ENCODE data around the gene TLX1. TPM values are rescaled to one million over a fixed set of nuclear protein-coding genes. Genes with fewer than 3 reads are reported as not detected.

TLX1 gene
- total RNA-seq, 4 donors from 2014 or later = not detected

DNA sequence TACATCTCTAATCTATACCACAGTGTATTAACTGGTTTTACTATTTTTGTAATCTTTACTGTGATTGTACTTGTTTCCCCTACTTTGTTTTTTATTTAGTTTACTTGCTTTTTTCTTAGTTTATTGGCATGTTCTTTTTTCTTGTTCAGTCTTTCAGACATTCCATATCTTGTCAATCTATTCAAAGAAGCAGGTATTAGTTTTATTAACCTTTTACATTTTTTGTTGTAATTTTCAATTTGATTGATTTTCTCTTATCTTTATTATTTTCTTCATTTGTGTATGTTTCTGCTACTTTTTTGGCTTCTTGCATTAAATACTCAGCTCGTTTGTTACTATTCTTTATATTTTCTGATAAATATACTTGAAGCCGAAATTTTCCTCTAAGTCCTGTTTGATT is 41.6 kb downstream of the TLX1 start:
- Histone ChIP-seq H3K36me3 (no peaks in the 10 kb centered on the region), H3K27me3 (peaks cover 0 to 74% (median 4%) of the 10 kb centered on the region in 4 donors), H3K4me1 (no peaks in the 10 kb centered on the region), H3K27ac (no peak overlapping the region), H3K4me3 (no peak overlapping the region), H3K9me3 (peaks cover 0 to 29% (median 11%) of the 10 kb centered on the region in 3 donors)
- 38 to 60% methylated on average over 2 of the region's 2 CpGs for WGBS, 2 donors
- intact Hi-C loops (cut with DNase I) = no loop called here
- TF ChIP-seq CTCF (IDR thresholded peaks at IDR 0.05) (no peak), POLR2A (IDR thresholded peaks at IDR 0.05) (no peak)
- DNase-seq = no peak

DNA sequence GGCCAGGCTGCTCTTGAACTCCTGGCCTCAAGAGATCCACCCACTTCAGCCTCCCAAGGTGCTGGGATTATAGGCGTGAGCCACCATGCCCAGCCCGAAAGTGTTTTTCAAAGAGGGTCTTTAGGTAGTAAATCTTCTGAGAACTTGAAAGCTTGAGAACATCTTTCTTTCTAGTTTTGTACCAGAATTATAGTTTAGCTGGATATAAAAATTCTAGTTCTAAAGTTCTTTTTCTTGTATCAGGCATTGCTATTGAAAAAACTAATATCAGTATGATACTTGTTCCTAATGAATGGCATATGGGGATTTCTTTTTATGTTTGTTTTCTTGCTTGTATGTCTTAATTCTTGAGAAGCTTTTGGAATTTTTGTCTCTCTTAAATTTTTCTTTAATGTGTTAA is 43.2 kb downstream of the TLX1 start:
- WGBS, 2 donors = 76 to 100% methylated on average over 2 of the region's 2 CpGs
- DNase-seq = no peak
- TF ChIP-seq CTCF (IDR thresholded peaks at IDR 0.05) = no peak
- no peak for TF ChIP-seq POLR2A (IDR thresholded peaks at IDR 0.05)
- H3K27ac ChIP-seq = no peak overlapping the region
- intact Hi-C loops (cut with DNase I) = no loop called here
- peaks cover 0 to 29% (median 11%) of the 10 kb centered on the region in 3 donors for H3K9me3 ChIP-seq
- no peaks in the 10 kb centered on the region for H3K36me3 ChIP-seq
- peaks cover 0 to 74% (median 5%) of the 10 kb centered on the region in 4 donors for H3K27me3 ChIP-seq
- H3K4me1 ChIP-seq = no peaks in the 10 kb centered on the region
- H3K4me3 ChIP-seq = no peak overlapping the region

GRCh38 chr10:101176577-101176976 is 45.5 kb downstream of the TLX1 start:
- Histone ChIP-seq H3K27ac (no peak overlapping the region), H3K4me3 (no peak overlapping the region), H3K9me3 (peaks cover 0 to 29% (median 11%) of the 10 kb centered on the region in 3 donors), H3K36me3 (no peaks in the 10 kb centered on the region), H3K4me1 (no peaks in the 10 kb centered on the region), H3K27me3 (peaks cover 0 to 74% (median 1%) of the 10 kb centered on the region in 4 donors)
- TF ChIP-seq POLR2A (IDR thresholded peaks at IDR 0.05) (no peak), CTCF (IDR thresholded peaks at IDR 0.05) (no peak)
- 67 to 71% methylated on average over 4 of the region's 4 CpGs for WGBS, 2 donors
- intact Hi-C loops (cut with DNase I) = no loop called here
- DNase-seq = no peak

DNA sequence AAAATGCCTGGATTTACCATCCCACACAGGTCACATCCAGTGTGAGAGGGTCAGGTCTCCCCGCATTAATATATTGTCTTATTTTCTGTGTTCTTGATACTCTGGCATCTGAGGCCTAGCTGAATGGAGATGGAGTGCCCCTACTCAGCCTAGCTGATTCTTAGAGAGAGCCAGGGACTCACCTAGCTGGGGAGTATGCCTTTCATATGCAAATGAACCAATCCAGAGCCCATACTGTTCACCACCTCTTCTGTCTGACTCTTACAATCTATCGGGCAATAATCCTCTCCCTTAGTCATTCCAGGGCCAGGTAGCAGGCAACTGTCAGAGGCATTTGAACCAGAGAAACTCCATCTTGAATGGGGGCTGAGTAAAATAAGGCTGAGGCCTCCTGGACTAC is 51.8 kb downstream of the TLX1 start:
- 66 to 90% methylated on average over 1 to 2 of the region's 2 CpGs for WGBS, 2 donors
- H3K27me3 ChIP-seq = peaks cover 0 to 59% (median under 1%) of the 10 kb centered on the region in 4 donors
- intact Hi-C loops (cut with DNase I) = no loop called here
- H3K4me1 ChIP-seq = no peaks in the 10 kb centered on the region
- H3K4me3 ChIP-seq = no peak overlapping the region
- TF ChIP-seq POLR2A (IDR thresholded peaks at IDR 0.05) (no peak), CTCF (IDR thresholded peaks at IDR 0.05) (no peak)
- H3K27ac ChIP-seq = no peak overlapping the region
- no peak for DNase-seq
- no peaks in the 10 kb centered on the region for H3K9me3 ChIP-seq
- H3K36me3 ChIP-seq = no peaks in the 10 kb centered on the region

GRCh38 chr10:101183458-101184183 is 52.5 kb downstream of the TLX1 start:
- Histone ChIP-seq H3K36me3 (no peaks in the 10 kb centered on the region), H3K27ac (no peak overlapping the region), H3K27me3 (peaks cover 0 to 52% (median under 1%) of the 10 kb centered on the region in 4 donors), H3K4me1 (no peaks in the 10 kb centered on the region), H3K4me3 (no peak overlapping the region), H3K9me3 (no peaks in the 10 kb centered on the region)
- 64 to 68% methylated on average over 6 of the region's 6 CpGs for WGBS, 2 donors
- DNase-seq = no peak
- intact Hi-C loops (cut with DNase I) = no loop called here
- no peak for TF ChIP-seq POLR2A (IDR thresholded peaks at IDR 0.05)
- no peak for TF ChIP-seq CTCF (IDR thresholded peaks at IDR 0.05)

Other genes with a start within 250 kb of the TLX1 start
- gene SLF2, start 218.3 kb upstream of the TLX1 start, total RNA-seq = 10 to 100 TPM; 12.1 to 24.8 (median 13.5) TPM
- 1 to 10 TPM in 3 of 4 donors, under 1 TPM in 1; 0.44 to 4.1 (median 1.3) TPM for gene SEMA4G, start 161.8 kb upstream of the TLX1 start, total RNA-seq
- gene MRPL43, start 143.8 kb upstream of the TLX1 start, total RNA-seq = 10 to 100 TPM; 52.7 to 71.9 (median 60.7) TPM
- gene TWNK, start 143.8 kb upstream of the TLX1 start, total RNA-seq = 10 to 100 TPM in 1 of 4 donors, 1 to 10 TPM in 3; 5.0 to 13.9 (median 6.5) TPM
- 10 to 100 TPM; 26.7 to 55.2 (median 41.4) TPM for gene LZTS2, start 131.5 kb upstream of the TLX1 start, total RNA-seq
- gene PDZD7, start 100.2 kb upstream of the TLX1 start, total RNA-seq = under 1 TPM in 3 of 4 donors, not detected in 1; 0.19 to 0.29 (median 0.26) TPM
- gene SFXN3, start 100.1 kb upstream of the TLX1 start, total RNA-seq = 10 to 100 TPM in 2 of 4 donors, 1 to 10 TPM in 2; 3.9 to 30.7 (median 9.4) TPM
- 1 to 10 TPM in 2 of 4 donors, under 1 TPM in 1, not detected in 1; 0.47 to 1.4 (median 1.1) TPM for gene KAZALD1, start 69.3 kb upstream of the TLX1 start, total RNA-seq
- gene LBX1, start 98.2 kb downstream of the TLX1 start, total RNA-seq = not detected
- 10 to 100 TPM in 2 of 4 donors, 1 to 10 TPM in 2; 8.0 to 15.1 (median 10.4) TPM for gene BTRC, start 222.9 kb downstream of the TLX1 start, total RNA-seq

Data from esophagus squamous epithelium (tissue), 5 donors.